HL-60 (cell line): ENCODE measurements around the gene ERP29.

ENCODE experiments used
- POLR2AphosphoS5 ChIP-seq: IDR thresholded peaks from 2 replicates; pipeline ENCODE4 v1.6.1; 2012; ENCODE audit warnings: low read depth
- TF ChIP-seq, protein P1 (sequence below): IDR thresholded peaks from one replicate; pipeline ENCODE4 v1.5.1; 2011; ENCODE audit warnings: low read length, control low read depth, inconsistent platforms; ENCODE audit not compliant: insufficient read depth

DNA sequence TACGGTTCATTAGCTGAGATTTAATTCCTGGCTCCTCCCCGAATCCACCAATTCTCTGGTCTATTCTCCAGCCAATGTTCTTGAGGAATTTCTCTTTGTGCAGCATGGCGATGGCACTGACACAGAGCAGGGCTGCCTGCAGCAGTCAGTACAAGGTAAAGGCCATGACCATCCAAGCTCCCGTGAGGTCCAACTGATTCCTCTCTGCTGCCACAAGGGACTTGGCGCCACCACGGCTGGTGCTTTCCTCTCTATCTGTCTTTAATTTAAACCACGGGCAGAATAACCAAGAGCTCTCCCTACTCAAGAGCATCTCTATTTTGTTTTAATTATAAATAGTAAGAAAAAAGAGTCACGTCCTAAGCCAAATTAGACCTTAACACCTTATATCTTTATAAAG lies 12.4 kb upstream of the ERP29 start:
- TF ChIP-seq, protein P1, sequence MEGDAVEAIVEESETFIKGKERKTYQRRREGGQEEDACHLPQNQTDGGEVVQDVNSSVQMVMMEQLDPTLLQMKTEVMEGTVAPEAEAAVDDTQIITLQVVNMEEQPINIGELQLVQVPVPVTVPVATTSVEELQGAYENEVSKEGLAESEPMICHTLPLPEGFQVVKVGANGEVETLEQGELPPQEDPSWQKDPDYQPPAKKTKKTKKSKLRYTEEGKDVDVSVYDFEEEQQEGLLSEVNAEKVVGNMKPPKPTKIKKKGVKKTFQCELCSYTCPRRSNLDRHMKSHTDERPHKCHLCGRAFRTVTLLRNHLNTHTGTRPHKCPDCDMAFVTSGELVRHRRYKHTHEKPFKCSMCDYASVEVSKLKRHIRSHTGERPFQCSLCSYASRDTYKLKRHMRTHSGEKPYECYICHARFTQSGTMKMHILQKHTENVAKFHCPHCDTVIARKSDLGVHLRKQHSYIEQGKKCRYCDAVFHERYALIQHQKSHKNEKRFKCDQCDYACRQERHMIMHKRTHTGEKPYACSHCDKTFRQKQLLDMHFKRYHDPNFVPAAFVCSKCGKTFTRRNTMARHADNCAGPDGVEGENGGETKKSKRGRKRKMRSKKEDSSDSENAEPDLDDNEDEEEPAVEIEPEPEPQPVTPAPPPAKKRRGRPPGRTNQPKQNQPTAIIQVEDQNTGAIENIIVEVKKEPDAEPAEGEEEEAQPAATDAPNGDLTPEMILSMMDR, result no peak
- no peak for TF ChIP-seq POLR2AphosphoS5
